ENCODE measurements around the gene SAXO1.
A peak's percentile ranks its signal among the peaks of the same experiment; 100 is the strongest.

Gene SAXO1, protein sequence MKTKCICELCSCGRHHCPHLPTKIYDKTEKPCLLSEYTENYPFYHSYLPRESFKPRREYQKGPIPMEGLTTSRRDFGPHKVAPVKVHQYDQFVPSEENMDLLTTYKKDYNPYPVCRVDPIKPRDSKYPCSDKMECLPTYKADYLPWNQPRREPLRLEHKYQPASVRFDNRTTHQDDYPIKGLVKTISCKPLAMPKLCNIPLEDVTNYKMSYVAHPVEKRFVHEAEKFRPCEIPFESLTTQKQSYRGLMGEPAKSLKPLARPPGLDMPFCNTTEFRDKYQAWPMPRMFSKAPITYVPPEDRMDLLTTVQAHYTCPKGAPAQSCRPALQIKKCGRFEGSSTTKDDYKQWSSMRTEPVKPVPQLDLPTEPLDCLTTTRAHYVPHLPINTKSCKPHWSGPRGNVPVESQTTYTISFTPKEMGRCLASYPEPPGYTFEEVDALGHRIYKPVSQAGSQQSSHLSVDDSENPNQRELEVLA

DNA sequence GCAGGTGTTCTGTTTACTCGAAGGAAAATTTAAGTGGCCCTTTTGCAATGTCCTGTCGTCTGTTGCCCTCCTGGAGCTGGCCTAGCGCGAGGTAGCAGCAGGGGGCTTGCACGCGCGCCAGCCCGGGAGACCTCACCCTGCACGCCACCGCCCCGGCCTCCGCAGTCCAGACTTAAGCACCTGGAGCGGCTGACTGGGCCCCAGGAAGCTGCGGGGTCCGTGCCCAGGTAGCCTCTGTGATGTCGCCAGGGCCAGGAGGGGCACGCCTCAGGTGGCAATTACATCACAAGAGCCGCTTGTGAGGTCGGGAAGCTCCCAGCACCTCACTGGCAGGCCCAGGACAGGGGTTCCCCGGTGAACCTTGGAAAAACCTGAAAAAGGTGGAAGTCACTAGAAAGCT, at the start of gene SAXO1:
Gene SAXO1 (minus strand): TSS at position 195 of the 400 bp plus-strand sequence. CDS start 301 bp downstream, outside the sequence.
- Histone ChIP-seq H3K27me3 (no peaks in the 10 kb centered on the region), H3K9me3 (replicated peaks in 1 of 11) (peaks cover 0 to 10% (median 6%) of the 10 kb centered on the region in 11 experiments; a peak in 10 of 22 replicates), H3K4me1 (peaks cover 0 to 7% (median 0%) of the 10 kb centered on the region in 10 experiments; a peak in 2 of 20 replicates), H3K36me3 (no peaks in the 10 kb centered on the region), H3K4me2 (no peak within 1 kb of the TSS), H4K20me1 (no peaks in the 10 kb centered on the region), H3K4me3 (no peak within 1 kb of the TSS), H3K27ac (no peak within 1 kb of the TSS), H3K9ac (no peak within 1 kb of the TSS)
- no peak for TF ChIP-seq Cebpa-rat (IDR thresholded peaks at IDR 0.05)

DNA sequence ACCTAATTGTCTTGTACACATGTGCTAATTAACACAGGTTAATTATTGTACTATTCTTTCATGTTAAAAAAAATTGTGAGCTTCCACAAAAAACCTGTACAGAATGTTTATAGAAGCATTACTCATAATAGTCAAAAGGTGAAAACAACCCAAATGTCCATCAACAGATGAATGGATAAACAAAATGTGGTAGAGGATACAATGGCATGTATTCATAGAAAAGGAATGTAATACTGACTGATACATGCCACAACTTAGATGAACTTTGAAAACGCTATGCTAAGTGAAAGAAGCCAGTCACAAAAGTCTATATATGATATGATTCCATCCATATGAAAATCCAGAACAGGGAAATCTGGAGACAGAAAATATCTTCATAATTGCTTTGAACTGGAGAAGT, 41.8 kb upstream of the SAXO1 start:
- no peaks in the 10 kb centered on the region for H3K27me3 ChIP-seq
- no peaks in the 10 kb centered on the region for H3K4me1 ChIP-seq
- H3K36me3 ChIP-seq: peaks cover 92 to 100% (median 98%) of the 10 kb centered on the region in 11 experiments

DNA sequence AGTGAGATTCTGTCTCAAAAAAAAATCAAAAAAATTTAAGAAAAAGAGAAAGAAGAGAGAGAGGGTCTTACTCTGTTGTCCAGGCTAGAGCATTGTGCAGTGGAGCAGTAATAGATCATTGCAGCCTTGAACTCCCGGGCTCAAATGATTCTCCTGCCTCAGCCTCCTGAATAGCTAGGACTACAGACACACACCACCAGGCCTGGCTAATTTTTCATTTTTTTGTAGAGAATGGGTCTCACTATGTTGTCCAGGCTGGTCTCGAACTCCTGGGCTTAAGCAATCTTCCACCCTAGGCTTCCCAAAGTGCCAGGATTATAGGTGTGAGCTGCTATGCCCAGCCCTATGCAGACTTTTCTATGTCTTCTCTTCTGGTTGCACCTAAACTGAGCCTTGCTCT, 41.2 kb upstream of the SAXO1 start:
- Histone ChIP-seq H3K27ac (no peak overlapping the region), H3K27me3 (no peaks in the 10 kb centered on the region), H4K20me1 (peaks cover 0 to 4% (median 0%) of the 10 kb centered on the region in 11 experiments; a peak in 2 of 22 replicates), H3K9me3 (replicated peaks in 1 of 11) (peaks cover 0 to 32% (median 21%) of the 10 kb centered on the region in 11 experiments; a peak in 18 of 22 replicates), H3K4me2 (no peak overlapping the region), H3K4me3 (no peak overlapping the region), H3K4me1 (no peaks in the 10 kb centered on the region), H3K9ac (no peak overlapping the region), H3K36me3 (peaks cover 92 to 100% (median 98%) of the 10 kb centered on the region in 11 experiments)
- no peak for TF ChIP-seq Cebpa-rat (IDR thresholded peaks at IDR 0.05)

More for the DNA sequence above, 41.8 kb upstream of the SAXO1 start:
- Histone ChIP-seq H3K4me3 (no peak overlapping the region), H3K27ac (no peak overlapping the region), H3K9ac (no peak overlapping the region), H3K9me3 (replicated peaks in 1 of 11) (peaks cover 0 to 32% (median 21%) of the 10 kb centered on the region in 11 experiments; a peak in 18 of 22 replicates), H4K20me1 (peaks cover 0 to 4% (median 0%) of the 10 kb centered on the region in 11 experiments; a peak in 2 of 22 replicates), H3K4me2 (no peak overlapping the region)
- TF ChIP-seq Cebpa-rat (IDR thresholded peaks at IDR 0.05): no peak

DNA sequence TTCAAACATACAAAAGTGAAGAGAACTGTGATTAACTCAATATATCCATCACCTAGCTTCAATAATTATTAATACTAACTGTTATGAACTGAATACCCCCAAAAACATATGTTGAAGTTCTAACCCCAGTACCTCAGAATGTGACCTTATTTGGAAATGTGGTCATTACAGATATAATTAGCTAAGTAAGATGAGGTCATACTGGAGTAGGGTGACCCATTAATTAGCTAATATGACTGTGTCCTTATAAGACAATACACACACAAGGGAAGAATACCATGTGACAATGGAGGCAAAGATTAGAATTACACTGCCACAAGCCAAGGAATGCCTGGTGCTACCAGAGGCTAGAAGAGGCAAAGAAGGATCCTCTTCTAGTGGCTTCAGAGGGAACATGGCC, 24.0 kb upstream of the SAXO1 start:
- TF ChIP-seq Cebpa-rat (IDR thresholded peaks at IDR 0.05): no peak
- Histone ChIP-seq H3K9ac (no peak overlapping the region), H3K9me3 (replicated peaks in 1 of 11) (no peaks in the 10 kb centered on the region), H3K27me3 (no peaks in the 10 kb centered on the region), H3K27ac (no peak overlapping the region), H3K4me3 (no peak overlapping the region), H4K20me1 (peaks cover 0 to 10% (median 6%) of the 10 kb centered on the region in 11 experiments; a peak in 13 of 22 replicates), H3K36me3 (peaks cover 54 to 82% (median 60%) of the 10 kb centered on the region in 11 experiments), H3K4me2 (no peak overlapping the region), H3K4me1 (peaks cover under 1 to 14% (median 6%) of the 10 kb centered on the region in 10 experiments; a peak in 16 of 20 replicates)

DNA sequence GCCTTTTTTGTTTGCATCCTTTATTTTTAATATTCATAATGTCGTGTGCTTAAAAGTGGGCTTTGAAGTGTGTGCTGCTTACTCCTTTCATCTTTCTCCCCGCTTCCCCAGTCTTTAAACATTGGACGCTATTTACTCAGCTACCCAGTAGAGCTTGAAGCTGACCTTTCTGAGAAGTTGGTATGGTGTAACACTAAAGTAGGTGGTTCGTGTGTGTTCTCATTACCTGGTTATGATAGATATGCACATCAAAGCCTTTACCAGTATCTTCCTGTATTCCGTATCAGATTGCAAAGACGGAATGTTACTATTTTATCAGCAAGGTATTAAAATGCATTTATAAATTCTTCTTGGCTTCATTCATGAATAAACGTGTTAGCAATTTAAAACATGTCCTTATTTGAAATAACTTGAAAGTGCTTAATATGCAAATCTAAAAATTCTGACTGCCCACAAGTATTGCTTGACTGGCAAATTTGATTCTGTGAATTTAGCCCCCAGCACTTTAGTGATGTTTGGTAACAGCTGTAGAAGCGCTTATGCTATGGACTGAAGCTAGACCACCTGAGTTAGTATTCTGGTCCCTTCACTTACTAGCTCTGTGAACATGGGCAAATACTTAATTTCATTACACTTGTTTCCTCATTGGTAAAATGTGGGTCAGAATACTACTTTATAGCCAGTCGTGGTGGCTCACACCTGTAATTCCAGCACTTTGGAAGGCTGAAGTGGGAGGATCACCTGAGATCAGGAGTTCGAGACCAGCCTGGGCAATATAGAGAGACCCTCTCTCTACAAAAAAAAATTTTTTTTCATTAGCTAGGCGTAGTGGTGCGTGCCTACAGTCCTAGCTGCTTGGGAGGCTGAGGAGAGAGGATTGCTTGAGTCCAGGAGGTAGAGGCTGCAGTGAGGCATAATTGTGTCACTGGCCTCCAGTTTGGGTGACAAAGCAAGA, 17.9 kb upstream of the SAXO1 start:
- peak overlapping the region; percentile 73 to 96 (median 84) for H3K4me3 ChIP-seq
- H3K9ac ChIP-seq: peak overlapping the region; percentile 88 to 96 (median 91)
- H4K20me1 ChIP-seq: peaks cover 14 to 32% (median 23%) of the 10 kb centered on the region in 11 experiments; a peak in 19 of 22 replicates
- peak overlapping the region; percentile 12 to 95 (median 88); a peak in 19 of 22 replicates for H3K27ac ChIP-seq
- TF ChIP-seq Cebpa-rat (IDR thresholded peaks at IDR 0.05): no peak
- peak overlapping the region; percentile 88 to 97 (median 94) for H3K4me2 ChIP-seq
- H3K9me3 ChIP-seq (replicated peaks in 1 of 11): no peaks in the 10 kb centered on the region
- peaks cover 29 to 44% (median 35%) of the 10 kb centered on the region in 10 experiments for H3K4me1 ChIP-seq
- no peaks in the 10 kb centered on the region for H3K27me3 ChIP-seq
- peaks cover 0 to 21% (median 8%) of the 10 kb centered on the region in 11 experiments; a peak in 10 of 22 replicates for H3K36me3 ChIP-seq

DNA sequence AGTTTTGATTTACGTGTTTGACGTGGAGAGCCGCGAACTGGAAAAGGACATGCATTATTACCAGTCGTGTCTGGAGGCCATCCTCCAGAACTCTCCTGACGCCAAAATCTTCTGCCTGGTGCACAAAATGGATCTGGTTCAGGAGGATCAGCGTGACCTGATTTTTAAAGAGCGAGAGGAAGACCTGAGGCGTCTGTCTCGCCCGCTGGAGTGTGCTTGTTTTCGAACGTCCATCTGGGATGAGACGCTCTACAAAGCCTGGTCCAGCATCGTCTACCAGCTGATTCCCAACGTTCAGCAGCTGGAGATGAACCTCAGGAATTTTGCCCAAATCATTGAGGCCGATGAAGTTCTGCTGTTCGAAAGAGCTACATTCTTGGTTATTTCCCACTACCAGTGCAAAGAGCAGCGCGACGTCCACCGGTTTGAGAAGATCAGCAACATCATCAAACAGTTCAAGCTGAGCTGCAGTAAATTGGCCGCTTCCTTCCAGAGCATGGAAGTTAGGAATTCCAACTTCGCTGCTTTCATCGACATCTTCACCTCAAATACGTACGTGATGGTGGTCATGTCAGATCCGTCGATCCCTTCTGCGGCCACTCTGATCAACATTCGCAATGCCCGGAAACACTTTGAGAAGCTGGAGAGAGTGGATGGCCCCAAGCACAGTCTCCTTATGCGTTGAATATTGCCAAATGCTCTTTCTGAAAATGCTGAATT, 17.1 kb upstream of the SAXO1 start:
- peaks cover 0 to 12% (median 4%) of the 10 kb centered on the region in 11 experiments; a peak in 7 of 22 replicates for H3K36me3 ChIP-seq
- no peak for TF ChIP-seq Cebpa-rat (IDR thresholded peaks at IDR 0.05)
- peak overlapping the region; percentile 73 to 95 (median 88) for H3K27ac ChIP-seq
- H3K4me1 ChIP-seq: peaks cover 29 to 44% (median 35%) of the 10 kb centered on the region in 10 experiments
- peak overlapping the region; percentile 73 to 96 (median 84) for H3K4me3 ChIP-seq
- H3K4me2 ChIP-seq: peak overlapping the region; percentile 88 to 97 (median 94)
- no peaks in the 10 kb centered on the region for H3K27me3 ChIP-seq
- peaks cover 14 to 32% (median 23%) of the 10 kb centered on the region in 11 experiments; a peak in 19 of 22 replicates for H4K20me1 ChIP-seq
- H3K9ac ChIP-seq: peak overlapping the region; percentile 88 to 96 (median 91)
- no peaks in the 10 kb centered on the region for H3K9me3 ChIP-seq (replicated peaks in 1 of 11)

DNA sequence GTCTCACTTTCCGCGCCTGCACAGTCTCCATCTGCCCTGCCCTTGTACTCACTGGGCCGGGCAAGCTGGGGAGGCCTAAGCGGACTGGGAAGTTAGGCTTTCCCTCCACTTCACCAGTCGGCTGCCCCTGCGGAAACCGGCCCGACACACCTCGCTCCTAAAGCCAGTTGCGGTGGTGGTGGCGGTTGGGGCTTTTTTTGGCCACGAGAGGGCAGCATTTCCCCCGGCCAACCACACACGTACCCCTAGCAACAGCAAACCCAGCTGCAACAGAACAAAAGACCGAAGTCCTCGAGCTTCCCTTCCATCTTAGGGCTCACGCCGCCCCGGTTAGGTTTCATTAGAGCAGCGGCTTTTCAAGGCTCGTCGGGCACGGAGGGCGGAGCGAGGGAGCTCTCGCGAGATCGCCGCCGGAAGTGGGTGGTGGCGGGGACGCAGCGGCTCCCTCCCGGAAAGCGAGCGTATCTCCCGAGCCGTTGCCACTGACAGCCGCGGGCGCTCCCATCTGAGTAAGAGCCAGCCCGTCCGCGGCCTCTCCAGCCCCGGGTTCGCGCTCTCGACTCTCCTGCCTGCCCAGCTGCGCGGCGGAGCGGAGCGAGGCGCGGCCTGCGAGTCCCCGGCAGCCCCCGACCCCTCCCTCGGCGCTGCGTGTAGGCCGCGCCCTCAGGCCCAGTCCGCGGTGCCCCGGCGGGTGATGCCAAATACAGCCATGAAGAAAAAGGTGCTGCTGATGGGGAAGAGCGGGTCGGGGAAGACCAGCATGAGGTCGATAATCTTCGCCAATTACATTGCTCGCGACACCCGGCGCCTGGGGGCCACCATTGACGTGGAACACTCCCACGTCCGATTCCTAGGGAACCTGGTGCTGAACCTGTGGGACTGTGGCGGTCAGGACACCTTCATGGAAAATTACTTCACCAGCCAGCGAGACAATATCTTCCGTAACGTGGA, 16.2 kb upstream of the SAXO1 start, which contains the start of gene RRAGA:
Gene RRAGA (plus strand): TSS at position 462 of the 951 bp plus-strand sequence. CDS start 233 bp downstream, at position 695.
- Histone ChIP-seq H3K4me1 (peaks cover 29 to 44% (median 35%) of the 10 kb centered on the region in 10 experiments), H3K27me3 (no peaks in the 10 kb centered on the region), H3K36me3 (peaks cover 0 to 10% (median 0%) of the 10 kb centered on the region in 11 experiments; a peak in 6 of 22 replicates), H3K27ac (peak within 1 kb of the TSS; percentile 73 to 95 (median 88)), H3K9ac (peak within 1 kb of the TSS; percentile 88 to 96 (median 91)), H4K20me1 (peaks cover 14 to 32% (median 23%) of the 10 kb centered on the region in 11 experiments; a peak in 19 of 22 replicates), H3K9me3 (replicated peaks in 1 of 11) (peaks cover 0 to 6% (median 0%) of the 10 kb centered on the region in 11 experiments; a peak in 4 of 22 replicates), H3K4me2 (peak within 1 kb of the TSS; percentile 88 to 97 (median 94)), H3K4me3 (peak within 1 kb of the TSS; percentile 73 to 96 (median 84))
- no peak for TF ChIP-seq Cebpa-rat (IDR thresholded peaks at IDR 0.05)

Measured in BLaER1 treated with 17β-estradiol and CSF1 and Interleukin-3, amounts not matched to agents 10 nM and 100 nM (cell line).